DND-41 (cell line): ENCODE measurements around the gene IFT88.

Experiments
- EZH2 ChIP-seq: IDR thresholded peaks from 3 replicates; pipeline ENCODE4 v1.6.1; 2012; ENCODE audit warnings: borderline replicate concordance, low read depth, mild to moderate bottlenecking, moderate library complexity, low read length, inconsistent platforms; ENCODE audit not compliant: severe bottlenecking
- TF ChIP-seq, protein P1 (sequence below): IDR thresholded peaks from 2 replicates; pipeline ENCODE4 v1.5.1; 2012; ENCODE audit warnings: borderline replicate concordance, low read length, moderate library complexity, mild to moderate bottlenecking; ENCODE audit not compliant: poor library complexity, severe bottlenecking; ENCODE audit errors: extremely low read depth

DNA sequence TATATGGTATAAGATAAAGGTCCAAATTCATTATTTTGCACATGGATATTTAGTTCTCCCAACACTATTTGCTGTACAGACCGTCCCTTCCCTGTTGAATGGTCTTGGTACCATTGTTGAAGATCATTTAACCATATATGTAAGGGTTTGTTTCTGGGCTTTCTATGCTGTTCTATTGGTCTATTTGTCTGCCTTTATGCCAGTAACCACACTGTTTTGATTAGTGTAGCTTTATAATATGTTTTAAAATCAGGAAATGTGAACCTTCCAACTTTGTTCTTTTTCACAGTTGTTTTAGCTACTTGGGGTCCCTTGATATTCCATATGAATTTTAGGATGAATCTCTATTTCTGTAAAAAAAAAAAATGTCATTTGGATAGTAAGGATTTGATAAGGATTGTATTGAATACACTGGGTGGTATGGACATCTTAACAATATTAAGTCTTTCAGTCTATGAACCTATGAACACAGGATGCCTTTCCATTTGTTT lies 16.9 kb downstream of the IFT88 start:
- TF ChIP-seq, protein P1, sequence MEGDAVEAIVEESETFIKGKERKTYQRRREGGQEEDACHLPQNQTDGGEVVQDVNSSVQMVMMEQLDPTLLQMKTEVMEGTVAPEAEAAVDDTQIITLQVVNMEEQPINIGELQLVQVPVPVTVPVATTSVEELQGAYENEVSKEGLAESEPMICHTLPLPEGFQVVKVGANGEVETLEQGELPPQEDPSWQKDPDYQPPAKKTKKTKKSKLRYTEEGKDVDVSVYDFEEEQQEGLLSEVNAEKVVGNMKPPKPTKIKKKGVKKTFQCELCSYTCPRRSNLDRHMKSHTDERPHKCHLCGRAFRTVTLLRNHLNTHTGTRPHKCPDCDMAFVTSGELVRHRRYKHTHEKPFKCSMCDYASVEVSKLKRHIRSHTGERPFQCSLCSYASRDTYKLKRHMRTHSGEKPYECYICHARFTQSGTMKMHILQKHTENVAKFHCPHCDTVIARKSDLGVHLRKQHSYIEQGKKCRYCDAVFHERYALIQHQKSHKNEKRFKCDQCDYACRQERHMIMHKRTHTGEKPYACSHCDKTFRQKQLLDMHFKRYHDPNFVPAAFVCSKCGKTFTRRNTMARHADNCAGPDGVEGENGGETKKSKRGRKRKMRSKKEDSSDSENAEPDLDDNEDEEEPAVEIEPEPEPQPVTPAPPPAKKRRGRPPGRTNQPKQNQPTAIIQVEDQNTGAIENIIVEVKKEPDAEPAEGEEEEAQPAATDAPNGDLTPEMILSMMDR = no peak
- TF ChIP-seq EZH2 = no peak
